HCT116 (cell line): ENCODE data around the gene CBX3. TPM values are rescaled to one million over a fixed set of nuclear protein-coding genes. Genes with fewer than 3 reads are reported as not detected.

ENCODE experiments used
- ATAC-seq: fragments of 200-7000 bp; cut with Tn5 transposase; 2 replicates; pipeline ENCODE4 v1.9.1; 2020; ENCODE audit warnings: mild to moderate bottlenecking, moderate library complexity
- BruUV-seq: library from RNA; stranded (reverse); fragments of 400-500 nt; replicated peaks from 2 replicates; lab custom pipeline; 2021; lab: Mats Ljungman, UMichigan
- CTCF ChIA-PET: fragments of 300-600 bp; sonication (Branson Sonifier 250); formaldehyde crosslinking; loops from one replicate; lab custom pipeline; 2021; ENCODE audit warnings: antibody characterized with exemption; lab: Charles Lee
- POLR2A ChIA-PET: fragments of 300-600, 350-600 bp; sonication (Branson Sonifier 250); formaldehyde crosslinking; loops from one replicate; lab custom pipeline; 2021; ENCODE audit warnings: antibody characterized with exemption; lab: Charles Lee
- RAD21 ChIA-PET, 2 experiments: fragments of 300-600 bp; sonication (Branson Sonifier 250); formaldehyde crosslinking; loops; one replicate each; lab custom pipeline; 2023; ENCODE audit warnings: low total read pairs in 2 of 2; ENCODE audit not compliant: uncharacterized antibody in 2 of 2, unreplicated experiment in 2 of 2, low non-redundant PET in 1 of 2; lab: Charles Lee
- DNase-seq: peaks from one replicate; pipeline ENCODE4 v3.0.0-alpha.2; 2010; ENCODE audit warnings: low read depth, low spot score
- H2AFZ ChIP-seq: fragments of 200-600 bp; shearing (Covaris generic), sonication (generic); 2 replicates; pipeline ENCODE4 v1.6.1; 2017; ENCODE audit warnings: low read depth, mixed run types, mixed read lengths, antibody characterized with exemption, low read length; ENCODE audit not compliant: poor library complexity, severe bottlenecking
- H3K27ac ChIP-seq: 2 replicates; pipeline ENCODE4 v1.5.1; 2012; ENCODE audit warnings: low read depth, low read length
- H3K27me3 ChIP-seq: fragments of 200-600 bp; sonication (generic); 2 replicates; pipeline ENCODE4 v1.6.1; 2016; ENCODE audit warnings: mixed run types, low read length, mixed read lengths; ENCODE audit not compliant: insufficient read depth
- H3K36me3 ChIP-seq, 2 experiments: fragments of 200-500 bp in 1 of 2; fragments of 200-600 bp in 1 of 2; sonication (Bioruptor generic) in 1 of 2; sonication (generic) in 1 of 2; 2 replicates each; pipeline versions ENCODE4 v1.5.1 to v1.6.1; 2014 to 2016; ENCODE audit warnings: low read length in 2 of 2, inconsistent platforms in 1 of 2, mixed read lengths in 1 of 2, mixed run types in 1 of 2; ENCODE audit not compliant: insufficient read depth in 2 of 2, control insufficient read depth in 1 of 2
- H3K4me1 ChIP-seq, 2 experiments: fragments of 200-600 bp in 1 of 2; sonication (generic) in 1 of 2; 2 replicates each; pipeline versions ENCODE4 v1.5.1 to v1.6.1; 2012 to 2017; ENCODE audit warnings: low read length in 2 of 2, inconsistent platforms in 1 of 2, mild to moderate bottlenecking in 1 of 2, mixed read lengths in 1 of 2, mixed run types in 1 of 2, moderate library complexity in 1 of 2; ENCODE audit not compliant: insufficient read depth in 2 of 2, control insufficient read depth in 1 of 2
- H3K4me2 ChIP-seq: fragments of 200-600 bp; sonication (generic); 2 replicates; pipeline ENCODE4 v1.6.1; 2017; ENCODE audit warnings: mixed run types, low read length, mixed read lengths
- H3K4me3 ChIP-seq, 2 experiments: fragments of 200-600 bp in 1 of 2; sonication (generic) in 1 of 2; replicated peaks in 1 of 2; 2 replicates each; pipeline ENCODE4 v1.5.1; 2011 to 2016; ENCODE audit warnings: low read length in 2 of 2, control low read depth in 1 of 2, low read depth in 1 of 2, mild to moderate bottlenecking in 1 of 2, mixed read lengths in 1 of 2, mixed run types in 1 of 2
- H3K79me2 ChIP-seq: fragments of 200-600 bp; sonication (generic); 2 replicates; pipeline ENCODE4 v1.6.1; 2017; ENCODE audit warnings: mild to moderate bottlenecking, mixed run types, low read length, moderate library complexity, mixed read lengths; ENCODE audit not compliant: insufficient read depth
- H3K9ac ChIP-seq: fragments of 200-600 bp; sonication (generic); 2 replicates; pipeline ENCODE4 v1.6.1; 2016; ENCODE audit warnings: low read length, mixed read lengths
- H3K9me2 ChIP-seq: fragments of 200-600 bp; sonication (generic), shearing (Covaris generic); 2 replicates; pipeline ENCODE4 v1.6.1; 2017; ENCODE audit warnings: mixed run types, mild to moderate bottlenecking, moderate library complexity; ENCODE audit not compliant: insufficient read depth
- H3K9me3 ChIP-seq, 2 experiments: fragments of 200-500 bp in 1 of 2; fragments of 200-600 bp in 1 of 2; sonication (Bioruptor generic) in 1 of 2; sonication (generic) in 1 of 2; 2 replicates each; pipeline ENCODE4 v1.6.1; 2014 to 2017; ENCODE audit warnings: low read length in 2 of 2, mixed read lengths in 2 of 2, inconsistent platforms in 1 of 2, low read depth in 1 of 2, mild to moderate bottlenecking in 1 of 2, mixed run types in 1 of 2, moderate library complexity in 1 of 2; ENCODE audit not compliant: control insufficient read depth in 1 of 2, insufficient read depth in 1 of 2
- H4K20me1 ChIP-seq: fragments of 200-600 bp; sonication (generic), shearing (Covaris generic); 2 replicates; pipeline ENCODE4 v1.6.1; 2017; ENCODE audit warnings: mixed run types, mild to moderate bottlenecking, moderate library complexity; ENCODE audit not compliant: insufficient read depth
- EZH2 ChIP-seq: fragments of 200-600 bp; sonication (generic); IDR thresholded peaks from 2 replicates; pipeline ENCODE4 v1.6.1; 2017; ENCODE audit warnings: antibody characterized with exemption, mixed run types
- EZH2phosphoT487 ChIP-seq: fragments of 200-600 bp; IDR thresholded peaks from 2 replicates; pipeline ENCODE4 v1.6.1; 2018; ENCODE audit warnings: antibody characterized with exemption, borderline replicate concordance
- JUND ChIP-seq: IDR thresholded peaks from 2 replicates; pipeline ENCODE4 v1.6.1; 2012
- POLR2AphosphoS5 ChIP-seq: IDR thresholded peaks from 2 replicates; pipeline ENCODE4 v1.6.1; 2011; ENCODE audit warnings: mild to moderate bottlenecking, low read depth, low read length, moderate library complexity
- RAD21 ChIP-seq: IDR thresholded peaks from 2 replicates; pipeline ENCODE4 v1.6.1; 2012; ENCODE audit warnings: low read depth, mild to moderate bottlenecking
- SIN3A ChIP-seq: IDR thresholded peaks from 2 replicates; pipeline ENCODE4 v1.6.1; 2012; ENCODE audit warnings: low read depth
- SP1 ChIP-seq: IDR thresholded peaks from 2 replicates; pipeline ENCODE4 v1.6.1; 2012; ENCODE audit warnings: low read depth
- TCF7L2 ChIP-seq: IDR thresholded peaks from 2 replicates; pipeline ENCODE4 v1.7.0; 2011; ENCODE audit warnings: borderline replicate concordance, inconsistent platforms; ENCODE audit not compliant: insufficient read depth, insufficient read length; ENCODE audit errors: extremely low read depth
- YY1 ChIP-seq: IDR thresholded peaks from 2 replicates; pipeline ENCODE4 v1.6.1; 2011; ENCODE audit warnings: low read length, low read depth, moderate library complexity, mild to moderate bottlenecking; ENCODE audit not compliant: insufficient replicate concordance; ENCODE audit errors: extremely low read depth
- ZFX ChIP-seq: fragments of 450-650 bp; IDR thresholded peaks from 2 replicates; pipeline ENCODE4 v1.6.1; 2017
- ZNF274 ChIP-seq: fragments of 200-500 bp; sonication (Bioruptor generic); IDR thresholded peaks from 2 replicates; pipeline ENCODE4 v1.6.1; 2014; ENCODE audit warnings: mild to moderate bottlenecking, low read depth, low read length, inconsistent platforms
- intact Hi-C: fragments of 100-400 bp; cut with micrococcal nuclease; formaldehyde crosslinking; loops from 2 replicates; pipeline ENCODE4 v1.10.0; 2022
- total RNA-seq: library from RNA; stranded (reverse); gene quantifications from one replicate; pipeline ENCODE4 v1.2.1, GENCODE V29; 2021; ENCODE audit not compliant: unreplicated experiment
- TF ChIP-seq, protein P1 (sequence below): IDR thresholded peaks from 2 replicates; pipeline ENCODE4 v1.6.1; 2012
- TF ChIP-seq, protein P2 (sequence below): IDR thresholded peaks from 2 replicates; pipeline ENCODE4 v1.6.1; 2011; ENCODE audit warnings: mild to moderate bottlenecking, low read length, moderate library complexity; ENCODE audit not compliant: insufficient replicate concordance; ENCODE audit errors: extremely low read depth

Gene CBX3
- total RNA-seq, 1 experiment from 2014 or later = 274 TPM

DNA sequence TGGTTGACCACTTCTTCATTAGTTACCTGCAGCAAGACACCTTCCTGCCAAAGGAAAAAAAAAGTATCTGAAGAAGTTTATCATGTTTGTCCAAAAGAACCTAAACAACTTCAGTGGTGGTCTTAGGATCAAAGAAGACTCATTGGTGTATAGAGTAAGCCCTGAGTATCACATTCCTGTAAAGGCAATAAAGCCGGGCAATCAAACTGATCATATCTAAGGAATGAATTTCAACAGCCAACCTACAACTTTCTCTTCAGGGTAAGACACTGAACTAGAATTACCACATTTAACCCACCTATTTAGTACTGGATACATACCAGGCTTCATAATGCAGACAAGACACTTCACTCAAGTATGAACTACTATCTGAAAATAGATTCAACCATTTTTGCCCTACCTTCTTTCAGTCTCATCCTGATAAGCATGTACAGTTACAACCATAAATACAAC is 11.1 kb upstream of the CBX3 start:
- ChIA-PET POLR2A (interaction anchor here (2.3 kb wide), 1 partner anchor 10 kb away, joined by 12 read pairs; the partner anchor contains the start of gene HNRNPA2B1), CTCF (no interaction called here), RAD21 (no interaction called here)
- no peak overlapping the region for H3K9ac ChIP-seq
- intact Hi-C loops = no loop called here
- H3K4me1 ChIP-seq = no peaks in the 10 kb centered on the region
- no peaks in the 10 kb centered on the region for H3K9me2 ChIP-seq
- no peaks in the 10 kb centered on the region for H3K27me3 ChIP-seq
- ATAC-seq (no peak), DNase-seq (no peak)
- TF ChIP-seq JUND (no peak), EZH2 (no peak), SP1 (no peak), EZH2phosphoT487 (no peak), RAD21 (no peak), POLR2AphosphoS5 (no peak), YY1 (no peak), TCF7L2 (no peak), ZNF274 (no peak), SIN3A (no peak), ZFX (no peak)
- TF ChIP-seq, protein P1, sequence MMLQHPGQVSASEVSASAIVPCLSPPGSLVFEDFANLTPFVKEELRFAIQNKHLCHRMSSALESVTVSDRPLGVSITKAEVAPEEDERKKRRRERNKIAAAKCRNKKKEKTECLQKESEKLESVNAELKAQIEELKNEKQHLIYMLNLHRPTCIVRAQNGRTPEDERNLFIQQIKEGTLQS = no peak
- TF ChIP-seq, protein P2, sequence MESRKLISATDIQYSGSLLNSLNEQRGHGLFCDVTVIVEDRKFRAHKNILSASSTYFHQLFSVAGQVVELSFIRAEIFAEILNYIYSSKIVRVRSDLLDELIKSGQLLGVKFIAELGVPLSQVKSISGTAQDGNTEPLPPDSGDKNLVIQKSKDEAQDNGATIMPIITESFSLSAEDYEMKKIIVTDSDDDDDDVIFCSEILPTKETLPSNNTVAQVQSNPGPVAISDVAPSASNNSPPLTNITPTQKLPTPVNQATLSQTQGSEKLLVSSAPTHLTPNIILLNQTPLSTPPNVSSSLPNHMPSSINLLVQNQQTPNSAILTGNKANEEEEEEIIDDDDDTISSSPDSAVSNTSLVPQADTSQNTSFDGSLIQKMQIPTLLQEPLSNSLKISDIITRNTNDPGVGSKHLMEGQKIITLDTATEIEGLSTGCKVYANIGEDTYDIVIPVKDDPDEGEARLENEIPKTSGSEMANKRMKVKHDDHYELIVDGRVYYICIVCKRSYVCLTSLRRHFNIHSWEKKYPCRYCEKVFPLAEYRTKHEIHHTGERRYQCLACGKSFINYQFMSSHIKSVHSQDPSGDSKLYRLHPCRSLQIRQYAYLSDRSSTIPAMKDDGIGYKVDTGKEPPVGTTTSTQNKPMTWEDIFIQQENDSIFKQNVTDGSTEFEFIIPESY = no peak
- H3K4me3 ChIP-seq = no peak overlapping the region
- no peak overlapping the region for H2AFZ ChIP-seq
- no peak overlapping the region for H3K27ac ChIP-seq
- no peaks in the 10 kb centered on the region for H3K9me3 ChIP-seq
- H3K36me3 ChIP-seq = peaks cover 61 to 64% of the 10 kb centered on the region in 2 experiments
- H3K4me2 ChIP-seq = no peak overlapping the region
- H3K79me2 ChIP-seq = peaks cover 64% of the 10 kb centered on the region
- BruUV-seq = no TSS peak
- H4K20me1 ChIP-seq = peaks cover 85% of the 10 kb centered on the region
